CD4-positive, alpha-beta T cell treated with Interleukin-2 at 100 ng/mL for 4 hours (primary cell): ENCODE data around the gene SLC22A17.
A peak's percentile ranks its signal among the peaks of the same experiment; 100 is the strongest.

Source experiments
- DNase-seq: peaks from one replicate; pipeline ENCODE4 v3.0.0-alpha.2; 2020; ENCODE audit warnings: low spot score

Gene SLC22A17

DNA sequence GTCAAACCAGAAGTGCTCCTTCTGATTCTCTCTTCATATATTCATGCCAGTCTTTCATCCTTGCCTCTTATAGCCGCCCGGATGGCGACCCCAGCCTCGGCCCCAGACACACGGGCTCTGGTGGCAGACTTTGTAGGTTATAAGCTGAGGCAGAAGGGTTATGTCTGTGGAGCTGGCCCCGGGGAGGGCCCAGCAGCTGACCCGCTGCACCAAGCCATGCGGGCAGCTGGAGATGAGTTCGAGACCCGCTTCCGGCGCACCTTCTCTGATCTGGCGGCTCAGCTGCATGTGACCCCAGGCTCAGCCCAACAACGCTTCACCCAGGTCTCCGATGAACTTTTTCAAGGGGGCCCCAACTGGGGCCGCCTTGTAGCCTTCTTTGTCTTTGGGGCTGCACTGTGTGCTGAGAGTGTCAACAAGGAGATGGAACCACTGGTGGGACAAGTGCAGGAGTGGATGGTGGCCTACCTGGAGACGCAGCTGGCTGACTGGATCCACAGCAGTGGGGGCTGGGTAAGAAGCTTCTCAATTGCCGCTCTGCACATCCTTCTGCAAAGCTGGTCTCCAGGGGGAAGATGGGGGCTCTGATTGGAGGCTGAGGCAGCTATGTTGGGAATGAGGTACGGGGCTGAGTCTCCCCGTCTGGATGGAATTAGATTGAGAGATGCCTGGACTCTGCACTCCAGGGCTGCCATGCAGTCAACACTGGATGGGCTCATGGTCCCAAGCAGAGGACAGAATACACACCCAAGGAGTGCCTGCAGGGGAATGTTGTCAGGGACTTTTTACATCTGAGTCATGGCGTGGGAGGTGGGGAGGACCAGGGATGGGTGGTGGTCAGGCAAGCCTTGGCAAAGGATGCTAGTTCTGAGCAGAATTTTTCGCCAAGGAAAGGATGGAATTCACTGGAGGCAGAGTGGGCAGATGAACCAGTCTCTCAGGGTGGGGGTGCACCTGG is 44.7 kb downstream of the SLC22A17 start:
- no peak for DNase-seq

DNA sequence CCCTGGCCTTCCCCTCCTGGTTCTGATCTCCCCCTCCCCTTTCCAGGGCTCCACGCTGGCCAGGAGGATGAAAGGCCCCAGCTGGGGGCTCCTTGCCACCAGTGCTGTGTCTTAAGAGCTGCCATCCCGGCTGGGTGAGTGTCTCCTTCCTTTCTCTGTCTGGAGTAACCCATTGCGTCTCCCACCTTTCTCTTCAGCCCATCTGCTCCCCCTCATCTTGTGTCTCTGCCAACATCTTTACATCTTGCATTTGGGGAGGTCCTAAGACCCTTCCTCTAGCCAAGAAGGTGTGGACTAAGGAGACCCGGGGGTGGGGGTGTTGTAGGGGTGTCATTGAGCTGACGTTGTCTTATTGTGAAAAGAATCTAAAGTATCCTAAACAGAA is 45.5 kb downstream of the SLC22A17 start:
- DNase-seq, result no peak

DNA sequence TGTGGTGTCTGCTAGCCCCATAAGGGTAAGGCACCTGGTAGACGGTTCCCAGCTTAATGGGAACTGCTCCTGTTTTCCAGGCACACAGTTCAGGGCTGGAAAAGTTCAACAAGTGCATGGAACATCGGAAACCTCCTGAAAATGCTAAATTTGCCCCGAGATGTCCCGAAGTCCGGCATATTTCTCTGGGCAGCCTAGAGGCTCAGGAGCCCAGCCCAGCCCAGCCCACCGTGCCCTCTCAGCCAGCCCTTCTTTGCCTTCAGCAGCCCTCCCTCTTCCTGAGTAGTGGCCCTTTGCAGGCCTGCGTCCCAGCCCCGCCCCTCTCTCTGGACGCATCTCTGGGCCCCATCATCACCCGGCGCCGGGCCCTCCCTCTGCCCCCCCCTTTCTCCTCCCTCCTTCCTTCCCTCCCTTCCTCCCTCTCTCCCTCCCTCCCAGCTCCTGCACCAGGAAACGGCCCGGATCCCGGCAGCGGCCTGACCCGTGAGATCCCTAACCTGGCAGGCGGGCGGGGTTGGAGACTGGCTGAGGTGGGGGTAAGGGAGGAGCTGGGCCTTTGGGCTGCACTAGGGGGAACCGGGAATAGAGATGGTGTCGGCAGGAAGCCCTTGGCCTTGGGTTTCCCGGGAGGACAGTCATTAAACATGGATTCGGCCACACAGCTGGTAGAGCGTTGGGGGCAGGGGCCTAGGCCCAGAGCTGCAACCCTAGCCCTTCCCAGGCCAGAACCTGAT is 46.1 kb downstream of the SLC22A17 start, which contains the start of gene BCL2L2:
Gene BCL2L2 (plus strand): TSS at position 422 of the 734 bp plus-strand sequence. CDS start 935 bp downstream, outside the sequence.
- DNase-seq, result no peak

DNA sequence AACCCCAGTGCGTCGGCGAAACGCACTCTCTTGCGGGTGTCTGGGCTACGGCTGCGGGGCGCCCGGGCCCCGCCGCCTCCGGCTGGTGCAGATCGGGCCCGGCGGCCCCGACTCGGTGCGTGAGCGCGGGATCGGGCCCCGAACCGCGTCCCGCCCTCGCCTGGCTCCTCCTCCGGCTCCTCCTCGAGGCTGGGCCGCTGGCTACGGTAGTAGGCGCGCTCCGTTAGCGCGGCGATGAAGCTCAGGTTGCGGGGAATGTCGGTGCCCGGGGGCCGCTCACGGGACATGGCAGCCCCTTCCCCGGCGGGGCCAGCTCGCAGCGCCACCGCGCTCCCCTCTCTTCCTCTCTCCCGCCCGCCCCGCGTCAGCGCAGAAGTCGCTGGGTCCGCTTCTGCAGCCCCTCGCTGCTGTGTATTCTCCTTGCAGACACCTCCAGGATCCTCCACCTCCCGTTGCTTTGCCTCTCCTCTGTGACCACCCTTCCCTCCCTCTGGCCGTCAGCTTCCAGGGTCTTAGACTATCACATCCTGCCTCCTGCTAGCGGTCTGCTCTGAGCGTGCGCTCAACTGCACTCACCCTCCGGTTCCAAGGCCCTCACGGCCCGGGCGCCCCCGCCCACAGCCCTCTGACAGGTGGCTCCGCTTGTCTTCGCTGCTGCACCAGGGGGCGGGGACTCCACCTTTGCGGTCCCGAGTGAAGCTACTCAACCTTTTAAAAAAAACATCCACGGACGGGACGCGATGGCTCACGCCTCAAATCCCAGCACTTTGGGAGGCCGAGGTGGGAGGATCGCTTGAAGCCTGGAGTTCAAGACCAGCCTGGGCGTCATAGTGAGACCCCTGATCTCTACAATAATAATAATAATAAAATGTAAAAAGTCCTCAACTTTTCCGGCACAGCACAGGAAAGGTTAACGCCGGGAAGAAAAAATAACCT is 50.1 kb downstream of the SLC22A17 start, which contains the start of gene PPP1R3E:
Gene PPP1R3E (minus strand): TSS at position 570 of the 936 bp plus-strand sequence. CDS start 283 bp downstream, at position 287.
- DNase-seq, result peak; percentile 84

DNA sequence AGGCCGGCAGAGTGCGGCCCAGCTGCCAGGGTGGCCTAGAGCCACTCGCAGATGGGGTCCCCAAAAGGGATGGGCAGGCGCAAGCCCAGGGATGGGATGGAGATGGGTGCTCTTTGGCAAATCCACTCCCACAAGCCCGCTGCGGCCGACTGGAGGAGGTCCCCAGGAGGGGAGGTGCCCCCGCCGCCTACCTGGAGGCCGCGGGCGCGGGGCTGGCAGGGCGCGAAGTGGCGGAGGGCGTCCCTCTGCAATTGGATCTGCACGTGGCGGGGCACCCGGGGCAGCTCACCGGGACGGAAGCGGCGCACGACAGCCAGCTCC is 50.8 kb downstream of the SLC22A17 start:
- no peak for DNase-seq

DNA sequence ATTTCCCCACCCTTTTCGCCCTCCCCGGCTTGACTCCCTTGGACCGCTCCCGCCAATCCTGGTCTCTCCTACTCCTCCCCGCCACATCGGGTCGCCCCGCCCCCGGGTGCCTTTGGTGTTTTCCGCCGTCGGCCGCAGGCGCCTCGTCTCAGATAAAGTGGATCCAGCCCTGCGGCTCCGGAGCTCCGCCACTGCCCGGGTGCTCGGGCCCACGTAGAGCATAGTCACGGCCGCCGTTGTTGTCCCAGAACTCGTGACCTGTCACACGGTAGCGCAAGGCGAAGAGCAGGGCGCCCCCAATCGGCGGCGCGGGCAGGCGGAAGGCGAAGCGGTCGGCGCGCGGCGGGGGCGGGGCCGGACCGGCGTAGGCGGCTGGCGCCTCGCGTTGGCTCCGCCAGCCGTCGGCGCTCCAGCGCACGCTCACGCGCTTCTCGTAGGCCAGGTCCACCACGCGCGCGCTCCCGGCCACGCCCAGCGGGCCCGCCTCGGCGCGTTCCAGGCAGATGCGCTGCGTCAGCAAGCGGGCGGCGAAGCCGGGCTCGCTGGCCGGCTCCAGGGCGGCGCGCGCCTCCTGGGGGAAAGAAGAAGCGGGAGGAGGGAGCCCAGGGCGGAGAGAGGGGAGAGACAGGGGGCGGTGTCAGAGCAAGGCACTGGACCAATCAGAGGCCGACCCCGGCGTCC is 51.3 kb downstream of the SLC22A17 start:
- peak; percentile 97 for DNase-seq

DNA sequence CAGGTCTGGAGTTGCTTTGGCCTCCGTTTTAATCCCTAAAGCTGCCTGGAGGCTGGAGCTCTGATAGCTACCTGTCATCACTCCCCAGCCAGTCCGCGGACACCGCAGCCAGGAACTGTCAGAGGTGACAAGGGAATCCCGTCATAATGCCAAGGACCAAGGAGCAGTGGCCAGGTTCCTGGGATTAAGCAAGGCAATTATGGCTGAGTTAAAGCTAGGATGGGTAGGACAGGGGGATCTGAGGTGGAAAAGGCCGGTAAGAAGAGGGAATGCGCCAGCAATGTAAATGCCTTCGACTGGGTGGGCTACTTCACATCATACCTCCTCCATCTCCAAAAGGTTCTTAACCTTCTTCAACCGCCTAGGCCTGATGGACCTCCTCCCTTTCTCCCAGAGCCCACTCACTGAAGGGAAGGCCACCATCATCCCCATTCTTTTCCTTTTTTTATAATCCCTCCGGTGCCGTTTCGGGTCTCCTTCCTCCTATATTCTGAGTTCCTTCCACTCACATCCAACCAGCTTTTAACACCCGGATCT is 51.9 kb downstream of the SLC22A17 start:
- DNase-seq, result no peak

DNA sequence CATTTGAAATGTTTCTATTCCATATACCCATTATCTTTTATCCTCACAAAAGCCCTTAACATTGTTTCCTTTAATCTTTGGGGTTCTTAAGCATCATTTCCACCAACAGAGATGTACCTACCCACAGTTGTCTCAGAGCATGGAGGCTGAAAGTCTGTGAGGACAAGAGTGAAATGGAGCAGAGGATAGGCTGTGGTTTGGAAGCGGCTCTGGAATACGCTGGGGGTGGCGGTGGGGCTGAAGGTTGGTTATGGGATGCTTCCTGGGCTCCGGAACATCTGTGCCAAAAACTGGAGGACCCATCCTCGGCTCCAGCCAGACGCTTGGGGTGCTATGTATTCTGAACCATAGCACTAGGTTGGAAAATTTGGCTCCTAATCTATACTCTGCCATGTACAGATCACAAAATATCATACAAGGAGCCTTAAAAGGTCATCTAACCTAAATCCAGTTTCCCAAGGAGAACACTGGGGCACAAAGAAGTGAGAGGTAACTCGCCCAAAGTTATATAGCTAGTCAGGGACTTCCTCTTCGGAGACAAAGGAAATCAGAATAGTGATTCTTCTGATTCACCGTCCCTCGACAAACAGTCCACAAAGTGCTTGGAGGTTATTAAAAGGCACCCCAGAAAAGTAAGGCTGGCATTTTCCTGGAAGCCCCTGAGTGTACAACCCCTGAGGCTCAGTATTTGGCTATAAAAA is 52.6 kb downstream of the SLC22A17 start:
- peak; percentile 14 for DNase-seq

DNA sequence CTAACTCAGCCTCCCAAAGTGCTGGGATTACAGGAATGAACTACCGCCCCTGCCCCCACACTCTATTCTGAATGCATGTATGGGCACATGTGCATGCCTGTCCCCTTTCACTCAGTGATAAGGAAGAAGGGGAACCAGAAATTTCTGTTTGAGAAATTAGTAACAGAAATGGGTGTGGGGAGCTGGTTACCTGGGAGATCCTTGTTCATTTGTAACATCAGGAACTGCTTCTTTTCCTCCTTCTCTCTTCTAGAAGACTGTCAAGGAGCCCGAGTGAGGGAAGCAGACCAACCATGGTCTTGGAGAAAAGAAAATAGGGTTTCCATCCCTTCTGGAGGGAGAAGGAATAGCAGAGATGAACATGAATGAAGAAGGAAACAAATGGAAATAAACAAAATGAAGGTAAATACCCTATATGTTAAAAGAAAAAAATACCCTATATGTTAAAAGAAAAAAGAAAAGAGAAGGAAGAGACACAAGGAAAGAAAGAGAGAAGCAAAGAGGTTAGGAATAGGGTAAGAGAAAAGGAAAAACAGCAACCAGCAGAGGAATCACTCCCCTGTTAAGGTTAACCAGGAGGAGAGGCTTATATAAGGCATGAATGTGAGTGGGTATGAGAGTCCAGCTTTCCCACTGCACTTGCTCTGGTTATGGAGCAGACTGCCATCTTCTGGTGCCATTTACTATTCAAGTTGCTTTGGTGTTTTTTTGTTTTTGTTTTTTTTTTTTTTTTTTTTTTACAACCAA is 53.3 kb downstream of the SLC22A17 start:
- peak; percentile 42 for DNase-seq

DNA sequence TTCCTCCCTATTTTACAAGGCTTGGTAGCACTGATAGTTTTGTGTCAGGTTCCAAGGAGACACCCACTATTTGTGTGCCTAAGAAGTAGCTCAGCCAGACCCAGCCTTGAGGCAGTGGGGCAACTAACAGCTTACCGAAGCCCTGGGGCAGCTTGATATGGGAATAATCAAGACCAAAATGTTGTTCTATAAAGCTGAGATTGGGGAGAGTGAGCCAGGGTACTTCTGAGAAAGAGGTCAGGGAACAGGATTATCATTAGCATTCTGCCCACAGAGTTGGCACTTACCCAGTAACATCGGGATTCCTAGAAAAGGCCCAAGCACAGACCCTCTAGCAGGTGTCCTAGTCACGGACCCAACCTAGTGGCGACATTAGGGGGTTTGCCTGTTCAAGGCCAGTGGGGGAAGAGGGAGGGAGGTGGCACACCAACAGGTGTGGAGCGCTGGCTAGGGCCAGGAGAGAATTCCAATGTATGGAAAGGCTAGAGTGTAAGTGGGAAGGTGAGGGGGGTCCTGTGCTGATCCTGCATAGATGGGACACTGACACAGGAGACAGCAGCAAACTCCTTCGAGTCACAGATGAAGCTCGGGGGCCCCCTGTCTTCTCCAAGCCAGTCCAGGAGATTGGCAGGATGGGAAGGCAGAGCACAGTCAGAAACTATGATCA is 54.9 kb downstream of the SLC22A17 start:
- no peak for DNase-seq

DNA sequence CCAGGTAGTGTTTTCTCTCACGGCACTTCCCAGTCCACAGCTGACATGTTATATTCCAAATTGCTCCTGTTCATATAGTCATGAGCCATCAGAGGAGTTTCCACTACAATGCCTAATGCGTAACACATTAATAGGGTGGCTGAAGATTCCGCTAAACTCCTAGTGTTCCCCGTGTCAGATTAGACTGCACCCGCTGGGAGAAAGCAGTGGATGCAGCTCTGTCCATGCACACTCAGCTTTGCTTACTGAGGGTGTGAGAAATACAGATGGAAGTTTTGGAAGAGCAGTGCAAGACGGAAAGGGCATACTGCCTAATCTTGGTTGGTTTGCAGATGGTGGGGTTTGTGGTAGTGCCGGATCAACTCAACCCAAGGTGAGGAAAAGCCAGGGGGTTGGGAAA is 55.6 kb downstream of the SLC22A17 start:
- no peak for DNase-seq
